Breast epithelium (tissue), 4 donors: Measurements from ENCODE around the gene RHOT1. TPM values are rescaled to one million over a fixed set of nuclear protein-coding genes. Genes with fewer than 3 reads are reported as not detected.
A peak's percentile ranks its signal among the peaks of the same experiment; 100 is the strongest.
"Not testable (repeated sequence)": the region's sequence is repeated elsewhere in the genome, so short reads cannot be mapped to it uniquely, and the experiment has no call there.

Experiments used
- DNase-seq, 2 donors: peaks; one replicate each; pipeline ENCODE4 v3.0.0-alpha.2; 2019; ENCODE audit warnings: low spot score in 2 of 2
- H3K27ac ChIP-seq, 2 donors: fragments of 200-600 bp; sonication (generic) in 1 of 2; one replicate each; pipeline ENCODE4 v1.5.1; 2016 to 2019; ENCODE audit warnings: mild to moderate bottlenecking in 1 of 2
- H3K27me3 ChIP-seq, 2 donors: fragments of 200-600 bp; sonication (generic) in 1 of 2; one replicate each; pipeline versions ENCODE4 v1.5.1 to v1.6.0; 2017 to 2019; ENCODE audit warnings: control low read depth in 1 of 2, mild to moderate bottlenecking in 1 of 2
- H3K36me3 ChIP-seq: fragments of 200-600 bp; one replicate; pipeline ENCODE4 v1.5.1; 2019
- H3K4me1 ChIP-seq, 2 donors: fragments of 200-600 bp; sonication (generic); one replicate each; pipeline ENCODE4 v1.5.1; 2016 to 2019; ENCODE audit warnings: control low read depth in 1 of 2
- H3K4me3 ChIP-seq, 3 donors: fragments of 200-600 bp; sonication (generic); 1 replicate in 2 of 3; 2 replicates in 1 of 3; pipeline ENCODE4 v1.5.1; 2016 to 2019; ENCODE audit warnings: mild to moderate bottlenecking in 3 of 3, moderate library complexity in 2 of 3
- H3K9me3 ChIP-seq, 2 donors: fragments of 200-600 bp; sonication (generic) in 1 of 2; one replicate each; pipeline ENCODE4 v1.5.1; 2016 to 2019; ENCODE audit warnings: control low read depth in 1 of 2
- CTCF ChIP-seq, 3 donors: fragments of 450-650 bp; IDR thresholded peaks; one replicate each; pipeline ENCODE4 v1.5.1; 2016 to 2017; ENCODE audit warnings: antibody characterized with exemption in 3 of 3, mild to moderate bottlenecking in 3 of 3, moderate library complexity in 3 of 3
- POLR2A ChIP-seq: fragments of 450-650 bp; IDR thresholded peaks from one replicate; pipeline ENCODE4 v1.6.1; 2016; ENCODE audit warnings: antibody characterized with exemption, mild to moderate bottlenecking, moderate library complexity
- POLR2AphosphoS5 ChIP-seq, 3 donors: sonication (generic); formaldehyde crosslinking; IDR thresholded peaks; one replicate each; pipeline ENCODE4 v1.6.1; 2017; ENCODE audit warnings: antibody characterized with exemption in 3 of 3
- intact Hi-C: fragments of 100-400 bp; cut with DNase I; formaldehyde crosslinking; loops from one replicate; pipeline ENCODE4 v1.15.1; 2023; ENCODE audit warnings: low total_unique reads
- total RNA-seq, 3 donors: library from RNA; depleted of rRNA; stranded (reverse); fragments of >200 nt; gene quantifications; one replicate each; pipeline ENCODE4 v1.1.0, GENCODE V29; 2016

Gene RHOT1
- total RNA-seq, 3 donors from 2014 or later = 62.9 to 74.6 (median 72.0) TPM

GRCh38 chr17:32125848-32126153 is 16.5 kb upstream of the RHOT1 start:
- Histone ChIP-seq H3K27me3 (no peaks in the 10 kb centered on the region), H3K4me1 (no peaks in the 10 kb centered on the region), H3K9me3 (no peaks in the 10 kb centered on the region), H3K27ac (no peak overlapping the region), H3K4me3 (no peak overlapping the region), H3K36me3 (no peaks in the 10 kb centered on the region)
- intact Hi-C loops = no loop called here
- TF ChIP-seq CTCF (IDR thresholded peaks at IDR 0.05) (no peak), POLR2AphosphoS5 (IDR thresholded peaks at IDR 0.05) (no peak), POLR2A (no peak)
- DNase-seq = no peak

- H3K27ac ChIP-seq = no peak overlapping the region
- no peak overlapping the region for H3K4me3 ChIP-seq
- H3K36me3 ChIP-seq = no peaks in the 10 kb centered on the region
- TF ChIP-seq CTCF (IDR thresholded peaks at IDR 0.05) (no peak), POLR2A (no peak), POLR2AphosphoS5 (IDR thresholded peaks at IDR 0.05) (no peak)
- no peaks in the 10 kb centered on the region for H3K4me1 ChIP-seq
- intact Hi-C loops = no loop called here
- no peaks in the 10 kb centered on the region for H3K9me3 ChIP-seq
- DNase-seq = no peak
- H3K27me3 ChIP-seq = no peaks in the 10 kb centered on the region
Observed at GRCh38 chr17:32126325-32126724, 16.0 kb upstream of the RHOT1 start.

- H3K4me1 ChIP-seq = no peaks in the 10 kb centered on the region
- H3K27me3 ChIP-seq = no peaks in the 10 kb centered on the region
- intact Hi-C loops = no loop called here
- H3K27ac ChIP-seq = peak overlapping the region; percentile 92 to 95
- peak overlapping the region; percentile 47 to 69 (median 63) for H3K4me3 ChIP-seq
- DNase-seq = no peak
- H3K36me3 ChIP-seq = no peaks in the 10 kb centered on the region
- TF ChIP-seq POLR2A = no peak
- TF ChIP-seq POLR2AphosphoS5 (IDR thresholded peaks at IDR 0.05) = no peak
- no peak for TF ChIP-seq CTCF (IDR thresholded peaks at IDR 0.05)
- H3K9me3 ChIP-seq = no peaks in the 10 kb centered on the region
Observed at GRCh38 chr17:32126746-32127145, 15.6 kb upstream of the RHOT1 start.

- no peaks in the 10 kb centered on the region for H3K4me1 ChIP-seq
- DNase-seq = peak; percentile 71 to 87
- peak overlapping the region; percentile 92 to 95 for H3K27ac ChIP-seq
- TF ChIP-seq POLR2AphosphoS5 (IDR thresholded peaks at IDR 0.05) (peak; percentile 42 to 76 (median 47)), CTCF (IDR thresholded peaks at IDR 0.05) (no peak)
- peak overlapping the region; percentile 47 to 69 (median 63) for H3K4me3 ChIP-seq
- no peaks in the 10 kb centered on the region for H3K27me3 ChIP-seq
- intact Hi-C loops = no loop called here
- no peaks in the 10 kb centered on the region for H3K9me3 ChIP-seq
- H3K36me3 ChIP-seq = no peaks in the 10 kb centered on the region
Observed at GRCh38 chr17:32127158-32127897, 15.0 kb upstream of the RHOT1 start.

GRCh38 chr17:32128470-32128869 is 13.8 kb upstream of the RHOT1 start:
- intact Hi-C loops, H3K27me3 ChIP-seq, H3K9me3 ChIP-seq, DNase-seq, H3K4me1 ChIP-seq, H3K36me3 ChIP-seq: not testable (repeated sequence)
- H3K27ac ChIP-seq = peak overlapping the region in 1 of 2 donors; percentile 20
- peak overlapping the region; percentile 47 to 69 (median 63) for H3K4me3 ChIP-seq
